Activated naive CD4-positive, alpha-beta T cell treated with anti-CD3 and anti-CD28 coated beads, Interleukin-2, amount 50 U/mL, for 72 hours (primary cell): ENCODE data around the gene RAB3C. TPM values are rescaled to one million over a fixed set of nuclear protein-coding genes. Genes with fewer than 3 reads are reported as not detected.

Experiments used
- ATAC-seq, 2 donors: fragments of 150-1000 bp; cut with Tn5 transposase; 2 replicates each; pipeline ENCODE4 v1.10.0; 2021; ENCODE audit warnings: mild to moderate bottlenecking in 2 of 2, moderate library complexity in 2 of 2
- DNase-seq, 2 donors: peaks; one replicate each; pipeline ENCODE4 v3.0.0; 2021 to 2022; ENCODE audit warnings: low spot score in 2 of 2
- H3K27ac Mint-ChIP-seq, 2 donors: one replicate each; pipeline ENCODE4 v1.8.0; 2022; ENCODE audit warnings: mild to moderate bottlenecking in 2 of 2, mixed read lengths in 2 of 2
- H3K36me3 Mint-ChIP-seq, 2 donors: one replicate each; pipeline ENCODE4 v1.8.0; 2022; ENCODE audit warnings: mixed read lengths in 2 of 2
- H3K9me3 Mint-ChIP-seq, 2 donors: one replicate each; pipeline ENCODE4 v1.8.0; 2022; ENCODE audit warnings: mixed read lengths in 2 of 2
- total RNA-seq, 2 donors: library from RNA; stranded (reverse); gene quantifications; one replicate each; pipeline ENCODE4 v1.2.3, GENCODE V29; 2022

Gene RAB3C
- total RNA-seq, 2 donors from 2014 or later = not detected

DNA sequence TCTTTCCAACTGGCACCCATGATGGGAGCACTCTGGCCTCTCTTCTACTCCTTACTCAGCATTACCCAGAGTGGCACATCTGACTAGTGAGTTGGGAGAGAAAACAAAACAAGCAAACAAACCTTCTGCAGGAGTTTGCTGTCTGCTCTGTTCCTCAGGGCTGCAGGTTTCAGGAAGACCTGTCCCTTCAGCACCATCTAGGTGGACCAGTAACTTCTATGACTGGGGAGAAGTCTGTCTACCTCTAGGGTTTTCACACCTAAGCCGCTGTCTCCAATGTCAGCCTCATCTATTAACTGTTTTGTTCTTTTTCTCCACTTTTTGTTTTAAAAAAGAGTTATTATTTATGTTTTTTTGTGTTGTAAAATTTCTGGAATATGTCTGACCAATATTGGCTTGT lies 58.7 kb downstream of the RAB3C start:
- DNase-seq (no peak), ATAC-seq (no peak)
- Mint-ChIP-seq H3K36me3 (no peaks in the 10 kb centered on the region), H3K27ac (no peak overlapping the region), H3K9me3 (peaks cover 0 to under 1% of the 10 kb centered on the region in 2 donors)

GRCh38 chr5:58648846-58649245 lies 66.0 kb downstream of the RAB3C start:
- ATAC-seq (no peak), DNase-seq (no peak)
- Mint-ChIP-seq H3K9me3 (no peaks in the 10 kb centered on the region), H3K27ac (no peak overlapping the region), H3K36me3 (no peaks in the 10 kb centered on the region)

DNA sequence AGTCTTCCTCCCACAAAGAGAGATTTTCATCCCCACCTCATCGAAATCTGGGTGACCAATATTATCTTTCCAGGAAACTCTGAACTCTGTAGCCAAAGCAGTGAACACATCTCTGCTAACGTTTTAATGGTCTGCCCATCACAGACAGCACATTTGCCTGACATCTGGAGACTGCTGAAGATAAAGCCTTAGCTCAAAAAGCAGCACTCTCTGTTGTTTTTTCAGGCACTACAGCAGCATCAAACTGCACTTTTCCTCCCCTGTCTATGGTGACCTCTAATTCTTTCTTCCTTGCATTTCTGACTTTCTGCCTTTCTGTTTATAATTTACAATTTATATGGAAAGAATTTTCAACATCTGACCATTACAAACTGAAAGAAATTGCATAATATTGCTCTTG lies 66.8 kb downstream of the RAB3C start:
- no peaks in the 10 kb centered on the region for H3K9me3 Mint-ChIP-seq
- no peak for ATAC-seq
- H3K27ac Mint-ChIP-seq = no peak overlapping the region
- H3K36me3 Mint-ChIP-seq = no peaks in the 10 kb centered on the region
- DNase-seq = no peak

GRCh38 chr5:58653521-58653920 lies 70.6 kb downstream of the RAB3C start:
- ATAC-seq (no peak), DNase-seq (no peak)
- Mint-ChIP-seq H3K36me3 (no peaks in the 10 kb centered on the region), H3K27ac (no peak overlapping the region), H3K9me3 (no peaks in the 10 kb centered on the region)

- Mint-ChIP-seq H3K27ac (no peak overlapping the region), H3K9me3 (peaks cover 4 to 5% of the 10 kb centered on the region in 2 donors), H3K36me3 (no peaks in the 10 kb centered on the region)
- no peak for DNase-seq
- ATAC-seq = no peak
These were observed 83.3 kb downstream of the RAB3C start for GRCh38 chr5:58666141-58666540.

GRCh38 chr5:58666598-58667581 lies 84.0 kb downstream of the RAB3C start:
- H3K27ac Mint-ChIP-seq = no peak overlapping the region
- no peaks in the 10 kb centered on the region for H3K36me3 Mint-ChIP-seq
- peaks cover 5 to 7% of the 10 kb centered on the region in 2 donors for H3K9me3 Mint-ChIP-seq
- no peak for DNase-seq
- no peak for ATAC-seq

GRCh38 chr5:58670582-58670981 lies 87.7 kb downstream of the RAB3C start:
- Mint-ChIP-seq H3K36me3 (no peaks in the 10 kb centered on the region), H3K27ac (no peak overlapping the region), H3K9me3 (peaks cover 5 to 7% of the 10 kb centered on the region in 2 donors)
- DNase-seq (no peak), ATAC-seq (peak in 1 of 2 donors; percentile 34)

DNA sequence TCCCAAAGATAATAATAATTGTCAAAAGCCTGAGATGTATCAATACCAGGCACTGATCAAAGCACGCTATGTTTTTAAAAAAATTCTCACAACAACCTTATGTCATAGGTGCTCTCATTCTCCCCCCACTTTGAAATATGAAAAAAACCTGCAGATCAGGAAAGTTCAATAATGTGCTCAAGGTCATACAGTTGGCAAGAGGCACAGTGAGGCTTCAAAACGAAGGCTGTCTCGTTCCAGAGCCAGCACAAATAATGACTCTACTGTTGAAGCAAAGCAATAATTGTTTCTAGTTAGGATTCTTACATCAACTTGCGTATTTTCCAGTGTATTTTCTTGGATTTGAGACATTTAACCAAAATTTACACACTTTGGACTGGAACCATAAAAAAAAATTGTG lies 88.3 kb downstream of the RAB3C start:
- DNase-seq (no peak), ATAC-seq (no peak)
- H3K9me3 Mint-ChIP-seq = peaks cover 5 to 7% of the 10 kb centered on the region in 2 donors
- no peaks in the 10 kb centered on the region for H3K36me3 Mint-ChIP-seq
- no peak overlapping the region for H3K27ac Mint-ChIP-seq

- DNase-seq = no peak
- Mint-ChIP-seq H3K36me3 (no peaks in the 10 kb centered on the region), H3K27ac (no peak overlapping the region), H3K9me3 (peaks cover 5 to 7% of the 10 kb centered on the region in 2 donors)
- no peak for ATAC-seq
These were observed 89.6 kb downstream of the RAB3C start for GRCh38 chr5:58672521-58672920.

DNA sequence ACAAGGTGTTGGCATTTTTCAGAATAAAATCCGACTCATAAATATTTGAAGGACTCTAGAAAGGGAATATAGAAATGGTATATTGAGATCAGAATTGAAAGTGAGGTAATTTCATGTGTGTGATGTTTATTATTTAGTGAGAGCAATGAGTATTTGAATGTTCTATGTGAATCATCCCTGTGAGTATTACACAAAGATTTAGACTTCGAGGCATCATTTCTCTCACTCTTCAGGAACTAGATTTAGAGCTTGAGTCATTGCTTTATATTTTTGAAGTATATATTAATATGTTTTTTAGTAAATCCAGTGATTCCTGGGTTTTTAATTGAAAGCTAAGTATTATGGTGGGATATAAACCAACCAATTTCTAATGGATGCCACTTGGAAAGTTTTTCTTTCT lies 91.2 kb downstream of the RAB3C start:
- no peak for ATAC-seq
- no peak overlapping the region for H3K27ac Mint-ChIP-seq
- no peak for DNase-seq
- H3K9me3 Mint-ChIP-seq = peaks cover 5 to 7% of the 10 kb centered on the region in 2 donors
- no peaks in the 10 kb centered on the region for H3K36me3 Mint-ChIP-seq

- no peaks in the 10 kb centered on the region for H3K36me3 Mint-ChIP-seq
- peaks cover 5 to 6% of the 10 kb centered on the region in 2 donors for H3K9me3 Mint-ChIP-seq
- no peak overlapping the region for H3K27ac Mint-ChIP-seq
- DNase-seq (no peak), ATAC-seq (no peak)
These were observed 91.8 kb downstream of the RAB3C start for GRCh38 chr5:58674711-58675110.

DNA sequence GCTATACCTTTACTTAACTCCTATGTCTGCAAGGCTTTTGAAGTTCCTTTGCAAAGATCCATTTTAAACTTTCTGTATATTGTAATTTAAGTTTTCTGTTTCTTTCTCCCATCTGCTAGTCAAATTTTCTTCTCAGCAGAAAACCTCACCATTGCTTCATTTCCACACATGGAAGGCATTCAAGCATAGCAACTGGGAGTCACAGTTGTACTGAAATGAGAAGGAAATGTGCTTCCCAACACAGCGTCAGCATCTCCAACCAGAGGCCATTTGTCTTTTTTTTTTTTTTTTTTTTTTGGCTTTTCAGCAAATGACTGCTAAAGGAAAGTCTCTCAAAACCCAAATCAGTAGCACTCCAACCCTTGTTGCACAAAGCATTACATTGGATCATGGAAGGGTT lies 92.5 kb downstream of the RAB3C start:
- no peak overlapping the region for H3K27ac Mint-ChIP-seq
- ATAC-seq = no peak
- peaks cover 3 to 5% of the 10 kb centered on the region in 2 donors for H3K9me3 Mint-ChIP-seq
- H3K36me3 Mint-ChIP-seq = no peaks in the 10 kb centered on the region
- no peak for DNase-seq

DNA sequence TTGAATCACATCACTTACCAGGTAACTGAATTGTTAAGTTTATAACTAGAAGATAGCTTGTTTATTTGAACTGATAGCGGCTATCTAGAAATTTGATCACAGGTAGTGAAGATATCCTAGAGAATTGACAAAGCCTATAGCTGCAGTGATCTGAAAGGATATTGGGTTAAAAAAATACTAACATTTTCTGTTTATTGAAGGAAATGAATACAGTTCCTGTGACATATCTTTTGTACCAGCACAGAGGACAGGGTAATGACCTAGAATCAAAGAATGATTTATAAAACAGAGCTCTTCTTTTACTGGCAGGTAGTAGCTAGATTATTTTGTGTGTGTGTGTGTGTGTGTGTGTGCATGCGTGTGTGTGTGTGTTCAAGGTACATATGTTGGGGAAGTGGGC lies 94.8 kb downstream of the RAB3C start:
- Mint-ChIP-seq H3K9me3 (no peaks in the 10 kb centered on the region), H3K27ac (no peak overlapping the region), H3K36me3 (no peaks in the 10 kb centered on the region)
- no peak for DNase-seq
- no peak for ATAC-seq

DNA sequence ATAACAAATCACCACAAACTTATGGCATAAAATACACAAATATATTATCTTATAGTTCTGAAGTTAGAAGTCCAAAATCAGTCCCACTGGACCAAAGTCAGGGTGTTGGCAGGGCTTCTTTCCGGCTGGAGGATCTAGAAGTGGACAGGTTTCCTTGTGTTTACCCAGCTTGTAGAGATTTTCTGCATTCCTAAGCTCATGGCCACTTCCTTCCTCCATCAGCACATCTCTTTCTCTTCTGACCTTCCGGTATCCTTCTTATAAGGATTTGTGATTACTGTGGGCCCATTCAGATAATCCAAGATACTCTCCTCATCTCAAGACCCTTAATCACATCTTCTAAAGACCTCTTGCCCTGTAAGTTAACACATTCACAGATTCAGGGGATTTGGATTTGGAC lies 97.6 kb downstream of the RAB3C start:
- DNase-seq (no peak), ATAC-seq (no peak)
- Mint-ChIP-seq H3K9me3 (no peaks in the 10 kb centered on the region), H3K27ac (no peak overlapping the region), H3K36me3 (no peaks in the 10 kb centered on the region)

GRCh38 chr5:58681943-58682342 lies 99.1 kb downstream of the RAB3C start:
- H3K27ac Mint-ChIP-seq = no peak overlapping the region
- DNase-seq (no peak), ATAC-seq (peak; percentile 78 to 96)
- H3K36me3 Mint-ChIP-seq = no peaks in the 10 kb centered on the region
- no peaks in the 10 kb centered on the region for H3K9me3 Mint-ChIP-seq

DNA sequence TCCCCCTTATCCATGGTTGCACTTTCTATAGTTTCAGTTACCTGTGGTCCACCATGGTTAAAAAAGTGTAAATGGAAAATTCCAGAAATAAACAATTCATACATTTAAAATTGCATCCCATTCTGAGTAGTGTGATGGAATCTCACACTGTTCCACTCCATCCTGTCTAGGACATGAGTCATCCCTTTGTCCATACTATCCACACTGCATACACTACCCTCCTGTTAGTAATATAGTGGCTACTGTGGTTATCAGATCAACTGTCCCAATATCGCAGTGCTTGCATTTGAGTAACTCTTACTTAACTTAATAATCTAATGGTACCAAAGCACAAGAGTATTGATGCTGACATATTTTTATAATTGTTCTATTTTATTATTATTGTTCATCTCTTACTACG lies 100.7 kb downstream of the RAB3C start:
- ATAC-seq = no peak
- Mint-ChIP-seq H3K36me3 (no peaks in the 10 kb centered on the region), H3K9me3 (no peaks in the 10 kb centered on the region), H3K27ac (no peak overlapping the region)
- DNase-seq = no peak

- Mint-ChIP-seq H3K9me3 (no peaks in the 10 kb centered on the region), H3K36me3 (no peaks in the 10 kb centered on the region), H3K27ac (no peak overlapping the region)
- DNase-seq = no peak
- ATAC-seq = no peak
These were observed 104.2 kb downstream of the RAB3C start for GRCh38 chr5:58687079-58687478.

GRCh38 chr5:58687595-58687994 lies 104.7 kb downstream of the RAB3C start:
- DNase-seq (no peak), ATAC-seq (no peak)
- Mint-ChIP-seq H3K9me3 (no peaks in the 10 kb centered on the region), H3K36me3 (no peaks in the 10 kb centered on the region), H3K27ac (no peak overlapping the region)
